GM18511 (cell line): ENCODE measurements around the gene DPP8.
"Not testable (repeated sequence)": the region's sequence is repeated elsewhere in the genome, so short reads cannot be mapped to it uniquely, and the experiment has no call there.

ENCODE experiments used
- ATAC-seq: cut with Tn5 transposase; IDR thresholded peaks from one replicate; pipeline ENCODE4 v1.9.1; 2021; ENCODE audit warnings: mild to moderate bottlenecking, moderate library complexity; ENCODE audit not compliant: unreplicated experiment

The DPP8 gene

GRCh38 chr15:65516997-65517865, at the start of gene DPP8:
Gene DPP8, minus strand, starts transcription at chr15:65517689. Its CDS starts 5,136 bp downstream, at chr15:65512553.
- ATAC-seq = peak; percentile 98

GRCh38 chr15:65561934-65562333, 44.4 kb upstream of the DPP8 start:
- ATAC-seq = no peak

GRCh38 chr15:65559941-65560340, 42.5 kb upstream of the DPP8 start:
- ATAC-seq = no peak

GRCh38 chr15:65558997-65559760, 41.7 kb upstream of the DPP8 start:
- no peak for ATAC-seq

- ATAC-seq = no peak
Observed at GRCh38 chr15:65558336-65558735, 40.8 kb upstream of the DPP8 start.

- ATAC-seq = no peak
Observed at GRCh38 chr15:65556622-65557021, 39.1 kb upstream of the DPP8 start.

- ATAC-seq = no peak
Observed at GRCh38 chr15:65553691-65554090, 36.2 kb upstream of the DPP8 start.

GRCh38 chr15:65552851-65553250, 35.4 kb upstream of the DPP8 start:
- ATAC-seq = not testable (repeated sequence)

GRCh38 chr15:65551183-65551582, 33.7 kb upstream of the DPP8 start:
- no peak for ATAC-seq

GRCh38 chr15:65550681-65551098, 33.2 kb upstream of the DPP8 start:
- ATAC-seq = no peak

GRCh38 chr15:65549288-65549687, 31.8 kb upstream of the DPP8 start:
- ATAC-seq = not testable (repeated sequence)

- ATAC-seq = no peak
Observed at GRCh38 chr15:65547841-65548240, 30.4 kb upstream of the DPP8 start.

- no peak for ATAC-seq
Observed at GRCh38 chr15:65541231-65541820, 23.8 kb upstream of the DPP8 start.

GRCh38 chr15:65540314-65540713, 22.8 kb upstream of the DPP8 start:
- no peak for ATAC-seq

GRCh38 chr15:65535192-65535591, 17.7 kb upstream of the DPP8 start:
- ATAC-seq = no peak

GRCh38 chr15:65533057-65533756, 15.7 kb upstream of the DPP8 start:
- no peak for ATAC-seq

GRCh38 chr15:65532738-65533051, 15.2 kb upstream of the DPP8 start:
- no peak for ATAC-seq

GRCh38 chr15:65530318-65531111, 13.0 kb upstream of the DPP8 start, which contains the start of gene HACD3:
Gene HACD3, plus strand, starts transcription at chr15:65530463. Its CDS starts 169 bp downstream, at chr15:65530632.
- peak; percentile 78 for ATAC-seq

GRCh38 chr15:65529762-65530317, 12.4 kb upstream of the DPP8 start:
- no peak for ATAC-seq
